H1 (cell line): ENCODE measurements around the gene RNF186.

ENCODE experiments used
- CHD2 ChIP-seq: IDR thresholded peaks from 2 replicates; pipeline ENCODE4 v1.6.1; 2012; ENCODE audit warnings: low read length, improper control_type of control experiment
- EGR1 ChIP-seq: IDR thresholded peaks from 2 replicates; pipeline ENCODE4 v1.6.1; 2011; ENCODE audit warnings: low read depth, low read length, borderline replicate concordance
- EZH2 ChIP-seq: fragments of 200-600 bp; sonication (generic); IDR thresholded peaks from 2 replicates; pipeline ENCODE4 v1.7.1; 2012; ENCODE audit warnings: low read depth, mild to moderate bottlenecking, moderate library complexity, low read length, inconsistent platforms; ENCODE audit not compliant: severe bottlenecking
- NANOG ChIP-seq: IDR thresholded peaks from 2 replicates; pipeline ENCODE4 v1.6.1; 2011; ENCODE audit warnings: low read length, low read depth, mild to moderate bottlenecking, inconsistent platforms; ENCODE audit not compliant: insufficient read depth, poor library complexity, severe bottlenecking
- POLR2A ChIP-seq, 2 experiments: IDR thresholded peaks; 1 replicate in 1 of 2; 2 replicates in 1 of 2; pipeline ENCODE4 v1.6.1; 2011; ENCODE audit warnings: low read depth in 2 of 2, low read length in 2 of 2, mild to moderate bottlenecking in 2 of 2; ENCODE audit errors: control extremely low read depth in 1 of 2
- POU5F1 ChIP-seq: IDR thresholded peaks from 2 replicates; pipeline ENCODE4 v1.6.1; 2011; ENCODE audit warnings: low read depth, mild to moderate bottlenecking, low read length, moderate library complexity
- RAD21 ChIP-seq, 2 experiments: IDR thresholded peaks in 1 of 2; conservative IDR thresholded peaks in 1 of 2; 2 replicates each; pipeline ENCODE4 v1.6.1; 2011; ENCODE audit warnings: low read depth in 2 of 2, low read length in 2 of 2, improper control_type of control experiment in 1 of 2, inconsistent platforms in 1 of 2, mild to moderate bottlenecking in 1 of 2, moderate library complexity in 1 of 2
- SP1 ChIP-seq: IDR thresholded peaks from 2 replicates; pipeline ENCODE4 v1.6.1; 2011; ENCODE audit warnings: low read depth, low read length
- TAF1 ChIP-seq: IDR thresholded peaks from 2 replicates; pipeline ENCODE4 v1.6.1; 2011; ENCODE audit warnings: mild to moderate bottlenecking, low read depth, low read length
- USF2 ChIP-seq: IDR thresholded peaks from 2 replicates; pipeline ENCODE4 v1.6.1; 2011; ENCODE audit warnings: low read length, improper control_type of control experiment
- TF ChIP-seq, protein P1 (sequence below), 3 experiments: IDR thresholded peaks; 1 replicate in 2 of 3; 2 replicates in 1 of 3; pipeline versions ENCODE4 v1.5.1 to v1.6.1; 2011; ENCODE audit warnings: low read length in 3 of 3, mild to moderate bottlenecking in 3 of 3, inconsistent platforms in 2 of 3, low read depth in 1 of 3, moderate library complexity in 1 of 3; ENCODE audit not compliant: insufficient read depth in 1 of 3; ENCODE audit errors: control extremely low read depth in 1 of 3

DNA sequence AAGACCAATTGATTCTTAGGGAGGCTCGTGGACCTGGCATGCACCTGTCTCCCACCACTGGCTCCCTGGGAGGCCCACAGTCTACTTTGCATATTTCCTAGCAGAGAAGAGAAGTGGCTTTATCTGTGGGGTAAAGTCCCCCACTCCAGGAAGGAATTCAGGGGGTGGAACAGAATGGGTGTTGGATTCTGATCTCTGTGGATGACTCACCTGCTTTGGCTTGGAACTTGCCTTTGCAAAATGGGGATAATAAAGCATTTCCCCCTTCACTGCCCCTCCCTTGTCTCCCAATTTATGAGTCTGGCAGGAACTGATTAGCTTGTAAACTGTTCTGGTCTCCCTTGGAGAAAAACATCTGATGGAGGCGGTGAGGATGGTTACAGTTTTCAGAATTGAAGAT, 46.0 kb upstream of the RNF186 start:
- TF ChIP-seq EZH2: no peak
- TF ChIP-seq SP1: no peak
- TF ChIP-seq, protein P1, sequence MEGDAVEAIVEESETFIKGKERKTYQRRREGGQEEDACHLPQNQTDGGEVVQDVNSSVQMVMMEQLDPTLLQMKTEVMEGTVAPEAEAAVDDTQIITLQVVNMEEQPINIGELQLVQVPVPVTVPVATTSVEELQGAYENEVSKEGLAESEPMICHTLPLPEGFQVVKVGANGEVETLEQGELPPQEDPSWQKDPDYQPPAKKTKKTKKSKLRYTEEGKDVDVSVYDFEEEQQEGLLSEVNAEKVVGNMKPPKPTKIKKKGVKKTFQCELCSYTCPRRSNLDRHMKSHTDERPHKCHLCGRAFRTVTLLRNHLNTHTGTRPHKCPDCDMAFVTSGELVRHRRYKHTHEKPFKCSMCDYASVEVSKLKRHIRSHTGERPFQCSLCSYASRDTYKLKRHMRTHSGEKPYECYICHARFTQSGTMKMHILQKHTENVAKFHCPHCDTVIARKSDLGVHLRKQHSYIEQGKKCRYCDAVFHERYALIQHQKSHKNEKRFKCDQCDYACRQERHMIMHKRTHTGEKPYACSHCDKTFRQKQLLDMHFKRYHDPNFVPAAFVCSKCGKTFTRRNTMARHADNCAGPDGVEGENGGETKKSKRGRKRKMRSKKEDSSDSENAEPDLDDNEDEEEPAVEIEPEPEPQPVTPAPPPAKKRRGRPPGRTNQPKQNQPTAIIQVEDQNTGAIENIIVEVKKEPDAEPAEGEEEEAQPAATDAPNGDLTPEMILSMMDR (IDR thresholded peaks at IDR 0.05; ENCODE audit: control extremely low read depth in 1 of 3, insufficient read depth in 1 of 3, low read depth in 1 of 3, low read length in 3 of 3): no peak
- no peak for TF ChIP-seq EGR1
- no peak for TF ChIP-seq CHD2
- TF ChIP-seq POLR2A (IDR thresholded peaks at IDR 0.05; ENCODE audit: control extremely low read depth in 1 of 2, low read depth in 2 of 2, low read length in 2 of 2): no peak
- TF ChIP-seq TAF1: no peak
- no peak for TF ChIP-seq RAD21 (IDR thresholded peaks at IDR 0.05 in 1 of 2, conservative IDR thresholded peaks at IDR 0.05 in 1 of 2; ENCODE audit: low read depth in 2 of 2, low read length in 2 of 2)
- no peak for TF ChIP-seq POU5F1
- TF ChIP-seq NANOG: no peak
- TF ChIP-seq USF2: no peak
